Measurements from ENCODE around the gene MYO18B.

MYO18B gene

DNA sequence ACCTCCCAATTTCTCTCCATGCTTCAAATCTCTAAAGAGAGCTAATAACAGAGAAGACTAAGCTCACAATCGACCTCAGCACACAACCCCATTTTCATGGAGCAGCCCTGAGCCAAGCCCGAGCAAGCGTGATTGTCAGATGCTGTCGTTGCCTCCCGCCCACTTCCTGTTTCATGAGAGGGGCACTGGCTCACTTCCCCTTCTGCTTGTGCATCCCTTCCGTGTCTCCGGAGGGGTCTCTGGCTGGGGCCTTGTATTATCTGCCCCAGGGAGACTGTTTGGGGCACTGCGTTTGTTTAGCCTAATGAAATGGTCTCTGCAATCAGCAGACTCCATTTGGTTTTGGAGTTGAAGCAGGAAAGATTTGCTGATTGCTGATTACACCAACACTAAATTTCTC is 246.0 kb downstream of the MYO18B start:
- H3K9ac ChIP-seq (ENCODE audit: insufficient read length, low read depth): no peak overlapping the region
- no peak for TF ChIP-seq YY1 (IDR thresholded peaks at IDR 0.05; ENCODE audit: insufficient read depth, insufficient read length)
- no peak for TF ChIP-seq SUZ12 (IDR thresholded peaks at IDR 0.05; ENCODE audit: extremely low read depth, insufficient read depth, insufficient read length)
- no peak for TF ChIP-seq ZNF274 (IDR thresholded peaks at IDR 0.05; ENCODE audit: low read depth, low read length)
- no peaks in the 10 kb centered on the region for H3K36me3 ChIP-seq (ENCODE audit: insufficient read depth, insufficient read length, low read length)
- H3K4me1 ChIP-seq (ENCODE audit: insufficient read depth, insufficient read length): peaks cover 5% of the 10 kb centered on the region
- H3K4me3 ChIP-seq (ENCODE audit: insufficient read length, low read depth): no peak overlapping the region
- no peaks in the 10 kb centered on the region for H3K9me3 ChIP-seq (ENCODE audit: insufficient read depth, low read length)
- DNase-seq (ENCODE audit: low read depth, low spot score): no peak
- H3K27me3 ChIP-seq (ENCODE audit: insufficient read depth, insufficient read length): no peaks in the 10 kb centered on the region

DNA sequence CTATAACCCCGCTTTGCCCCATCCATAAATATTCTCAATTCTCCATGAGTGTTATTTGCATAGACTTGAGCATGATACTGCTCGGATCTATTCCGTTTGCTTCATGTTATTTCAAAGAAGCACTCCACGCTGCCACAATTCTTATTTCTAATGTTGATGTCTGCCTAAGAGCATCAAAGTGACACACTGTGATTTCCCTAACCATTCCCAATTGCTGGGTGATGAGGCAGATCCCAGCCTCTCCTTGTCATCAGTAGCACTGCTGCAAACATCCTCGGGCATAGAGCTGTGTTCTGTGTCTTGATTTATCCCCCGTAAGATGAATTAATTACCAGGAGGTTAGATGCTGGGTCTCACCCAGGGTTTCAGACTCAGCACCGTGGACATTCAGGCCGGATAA is 249.0 kb downstream of the MYO18B start:
- H3K4me3 ChIP-seq (ENCODE audit: insufficient read length, low read depth): no peak overlapping the region
- TF ChIP-seq SUZ12 (IDR thresholded peaks at IDR 0.05; ENCODE audit: extremely low read depth, insufficient read depth, insufficient read length) (no peak), YY1 (IDR thresholded peaks at IDR 0.05; ENCODE audit: insufficient read depth, insufficient read length) (no peak), ZNF274 (IDR thresholded peaks at IDR 0.05; ENCODE audit: low read depth, low read length) (no peak)
- no peak for DNase-seq (ENCODE audit: low read depth, low spot score)
- no peaks in the 10 kb centered on the region for H3K36me3 ChIP-seq (ENCODE audit: insufficient read depth, insufficient read length, low read length)
- H3K9me3 ChIP-seq (ENCODE audit: insufficient read depth, low read length): no peaks in the 10 kb centered on the region
- no peak overlapping the region for H3K9ac ChIP-seq (ENCODE audit: insufficient read length, low read depth)
- H3K4me1 ChIP-seq (ENCODE audit: insufficient read depth, insufficient read length): peaks cover 5% of the 10 kb centered on the region
- H3K27me3 ChIP-seq (ENCODE audit: insufficient read depth, insufficient read length): no peaks in the 10 kb centered on the region

DNA sequence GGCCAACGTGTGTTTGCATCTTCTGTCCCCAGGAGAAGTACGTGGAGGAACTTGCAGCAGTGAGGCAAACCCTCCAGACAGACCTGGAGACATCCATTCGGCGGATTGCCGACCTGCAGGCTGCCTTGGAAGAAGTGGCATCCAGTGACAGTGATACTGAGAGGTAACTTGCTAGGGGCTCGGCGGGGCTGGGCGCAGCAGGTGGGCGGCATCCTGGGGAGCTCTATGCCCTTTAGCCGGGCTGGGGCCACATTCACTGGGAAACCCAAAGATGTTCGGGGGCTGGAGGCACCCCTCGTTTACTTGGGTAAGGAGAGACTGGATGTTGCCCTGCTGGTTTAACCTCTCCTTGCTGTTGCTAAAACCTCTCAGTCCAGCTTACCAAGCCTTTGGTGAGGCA is 250.3 kb downstream of the MYO18B start:
- H3K4me1 ChIP-seq (ENCODE audit: insufficient read depth, insufficient read length): peaks cover 5% of the 10 kb centered on the region
- H3K27me3 ChIP-seq (ENCODE audit: insufficient read depth, insufficient read length): no peaks in the 10 kb centered on the region
- no peak overlapping the region for H3K9ac ChIP-seq (ENCODE audit: insufficient read length, low read depth)
- TF ChIP-seq ZNF274 (IDR thresholded peaks at IDR 0.05; ENCODE audit: low read depth, low read length) (no peak), SUZ12 (IDR thresholded peaks at IDR 0.05; ENCODE audit: extremely low read depth, insufficient read depth, insufficient read length) (no peak), YY1 (IDR thresholded peaks at IDR 0.05; ENCODE audit: insufficient read depth, insufficient read length) (no peak)
- no peak overlapping the region for H3K4me3 ChIP-seq (ENCODE audit: insufficient read length, low read depth)
- H3K9me3 ChIP-seq (ENCODE audit: insufficient read depth, low read length): no peaks in the 10 kb centered on the region
- H3K36me3 ChIP-seq (ENCODE audit: insufficient read depth, insufficient read length, low read length): no peaks in the 10 kb centered on the region
- no peak for DNase-seq (ENCODE audit: low read depth, low spot score)

- no peak for TF ChIP-seq ZNF274 (IDR thresholded peaks at IDR 0.05; ENCODE audit: low read depth, low read length)
- TF ChIP-seq YY1 (IDR thresholded peaks at IDR 0.05; ENCODE audit: insufficient read depth, insufficient read length): no peak
- no peak for TF ChIP-seq SUZ12 (IDR thresholded peaks at IDR 0.05; ENCODE audit: extremely low read depth, insufficient read depth, insufficient read length)
Measured at GRCh38 chr22:25996669-25997068, 254.7 kb downstream of the MYO18B start.

DNA sequence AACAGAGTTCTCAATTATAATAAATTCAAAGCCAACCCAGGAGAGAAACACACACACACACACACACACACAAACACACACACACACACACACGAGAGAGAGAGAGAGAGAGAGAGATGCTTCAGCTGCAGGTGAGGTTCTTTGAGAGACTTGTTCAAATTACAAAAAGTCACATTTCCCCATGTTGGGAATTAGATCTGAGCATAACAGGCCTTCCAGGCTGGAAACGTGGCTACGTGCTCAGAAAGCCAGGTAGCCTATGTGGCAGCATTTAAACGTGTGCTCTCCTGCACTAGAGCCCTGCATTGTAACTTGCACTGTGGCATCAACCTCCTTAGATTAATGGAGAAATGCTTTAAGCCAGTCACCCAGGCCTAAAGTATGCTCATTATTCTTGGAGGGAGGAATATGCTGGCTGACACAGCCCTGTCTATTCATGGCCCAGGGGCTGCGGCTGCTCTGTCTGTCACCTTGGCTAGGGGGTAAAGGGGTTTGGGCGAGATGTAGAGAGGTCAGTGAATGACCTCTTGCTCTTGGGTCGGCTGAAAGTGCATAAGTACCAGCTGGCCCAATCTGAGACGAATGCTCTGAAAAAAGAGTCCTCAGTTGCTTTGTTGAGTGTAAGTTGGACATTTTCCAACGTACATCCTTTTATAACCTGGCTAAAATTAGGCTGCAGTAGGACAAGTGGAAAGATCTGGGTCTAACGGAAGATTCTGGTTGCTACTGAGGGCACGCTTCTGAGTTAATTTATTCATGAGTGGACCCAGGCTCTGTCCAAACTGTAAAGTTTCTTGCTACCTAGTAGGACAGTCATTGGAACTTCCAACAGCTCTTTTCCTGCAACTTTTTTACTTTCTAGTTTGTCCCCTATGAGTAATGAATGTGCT is 256.1 kb downstream of the MYO18B start:
- Histone ChIP-seq H3K9ac (ENCODE audit: insufficient read length, low read depth) (no peak overlapping the region), H3K4me3 (ENCODE audit: insufficient read length, low read depth) (no peak overlapping the region), H3K36me3 (ENCODE audit: insufficient read depth, insufficient read length, low read length) (no peaks in the 10 kb centered on the region), H3K4me1 (ENCODE audit: insufficient read depth, insufficient read length) (no peaks in the 10 kb centered on the region), H3K27me3 (ENCODE audit: insufficient read depth, insufficient read length) (no peaks in the 10 kb centered on the region), H3K9me3 (ENCODE audit: insufficient read depth, low read length) (no peaks in the 10 kb centered on the region)
- DNase-seq (ENCODE audit: low read depth, low spot score): no peak
- TF ChIP-seq YY1 (IDR thresholded peaks at IDR 0.05; ENCODE audit: insufficient read depth, insufficient read length) (no peak), SUZ12 (IDR thresholded peaks at IDR 0.05; ENCODE audit: extremely low read depth, insufficient read depth, insufficient read length) (no peak), ZNF274 (IDR thresholded peaks at IDR 0.05; ENCODE audit: low read depth, low read length) (no peak)

More at GRCh38 chr22:25996669-25997068, 254.7 kb downstream of the MYO18B start:
- no peaks in the 10 kb centered on the region for H3K36me3 ChIP-seq (ENCODE audit: insufficient read depth, insufficient read length, low read length)
- no peak overlapping the region for H3K9ac ChIP-seq (ENCODE audit: insufficient read length, low read depth)
- DNase-seq (ENCODE audit: low read depth, low spot score): no peak
- no peaks in the 10 kb centered on the region for H3K4me1 ChIP-seq (ENCODE audit: insufficient read depth, insufficient read length)
- no peaks in the 10 kb centered on the region for H3K9me3 ChIP-seq (ENCODE audit: insufficient read depth, low read length)
- H3K4me3 ChIP-seq (ENCODE audit: insufficient read length, low read depth): no peak overlapping the region
- H3K27me3 ChIP-seq (ENCODE audit: insufficient read depth, insufficient read length): no peaks in the 10 kb centered on the region

DNA sequence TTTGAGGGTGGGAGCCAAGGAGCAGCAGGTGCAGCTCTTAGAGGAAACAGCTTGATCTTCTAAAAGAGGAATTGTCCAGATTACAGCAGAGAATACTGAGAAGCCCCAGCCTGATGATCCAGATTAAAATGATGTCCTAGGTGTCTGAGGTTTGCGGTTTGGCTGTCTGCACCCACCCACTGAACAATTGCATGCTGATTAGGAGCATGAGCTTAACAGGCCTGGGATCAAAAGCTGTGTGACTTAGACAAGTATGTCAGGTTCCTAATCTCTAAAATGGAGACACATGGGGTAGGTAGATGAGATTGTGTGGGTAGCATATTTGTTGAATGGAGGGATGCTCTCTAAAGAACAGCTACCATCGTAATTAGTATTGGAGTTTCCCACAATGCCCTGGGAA is 260.5 kb downstream of the MYO18B start:
- Histone ChIP-seq H3K9ac (ENCODE audit: insufficient read length, low read depth) (no peak overlapping the region), H3K4me3 (ENCODE audit: insufficient read length, low read depth) (no peak overlapping the region), H3K4me1 (ENCODE audit: insufficient read depth, insufficient read length) (no peaks in the 10 kb centered on the region), H3K36me3 (ENCODE audit: insufficient read depth, insufficient read length, low read length) (no peaks in the 10 kb centered on the region), H3K27me3 (ENCODE audit: insufficient read depth, insufficient read length) (no peaks in the 10 kb centered on the region), H3K9me3 (ENCODE audit: insufficient read depth, low read length) (no peaks in the 10 kb centered on the region)
- TF ChIP-seq YY1 (IDR thresholded peaks at IDR 0.05; ENCODE audit: insufficient read depth, insufficient read length): no peak
- TF ChIP-seq SUZ12 (IDR thresholded peaks at IDR 0.05; ENCODE audit: extremely low read depth, insufficient read depth, insufficient read length): no peak
- no peak for TF ChIP-seq ZNF274 (IDR thresholded peaks at IDR 0.05; ENCODE audit: low read depth, low read length)
- no peak for DNase-seq (ENCODE audit: low read depth, low spot score)

GRCh38 chr22:26004477-26004876 is 262.5 kb downstream of the MYO18B start:
- no peak for DNase-seq (ENCODE audit: low read depth, low spot score)
- H3K36me3 ChIP-seq (ENCODE audit: insufficient read depth, insufficient read length, low read length): no peaks in the 10 kb centered on the region
- no peak overlapping the region for H3K9ac ChIP-seq (ENCODE audit: insufficient read length, low read depth)
- no peaks in the 10 kb centered on the region for H3K27me3 ChIP-seq (ENCODE audit: insufficient read depth, insufficient read length)
- no peak overlapping the region for H3K4me3 ChIP-seq (ENCODE audit: insufficient read length, low read depth)
- H3K9me3 ChIP-seq (ENCODE audit: insufficient read depth, low read length): no peaks in the 10 kb centered on the region
- TF ChIP-seq ZNF274 (IDR thresholded peaks at IDR 0.05; ENCODE audit: low read depth, low read length) (no peak), YY1 (IDR thresholded peaks at IDR 0.05; ENCODE audit: insufficient read depth, insufficient read length) (no peak), SUZ12 (IDR thresholded peaks at IDR 0.05; ENCODE audit: extremely low read depth, insufficient read depth, insufficient read length) (no peak)
- H3K4me1 ChIP-seq (ENCODE audit: insufficient read depth, insufficient read length): no peaks in the 10 kb centered on the region
